ENCODE results near the gene MYO3B.
"Not testable (repeated sequence)": the region's sequence is repeated elsewhere in the genome, so short reads cannot be mapped to it uniquely, and the experiment has no call there.

MYO3B gene

DNA sequence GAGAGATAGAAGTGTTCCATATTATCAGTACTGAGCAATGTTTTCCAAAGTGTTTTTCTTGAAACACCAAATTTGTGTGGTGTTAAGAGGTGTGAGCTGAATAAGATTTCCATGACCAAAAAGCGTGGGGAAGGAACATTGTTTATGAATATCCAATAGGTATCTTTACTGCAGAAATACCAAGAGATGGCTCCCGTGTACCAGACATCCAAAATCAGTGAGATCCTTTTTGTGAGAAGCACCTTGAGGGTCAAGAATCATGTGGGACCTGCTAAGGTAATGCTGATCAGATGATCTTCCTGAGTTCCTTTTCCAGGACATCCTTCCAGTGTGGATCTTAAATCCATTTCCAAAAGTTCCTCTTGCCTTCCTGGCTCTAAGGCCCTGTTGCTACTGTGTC is 246.0 kb downstream of the MYO3B start:
- DNase-seq (ENCODE audit: low read depth, low spot score): no peak

DNA sequence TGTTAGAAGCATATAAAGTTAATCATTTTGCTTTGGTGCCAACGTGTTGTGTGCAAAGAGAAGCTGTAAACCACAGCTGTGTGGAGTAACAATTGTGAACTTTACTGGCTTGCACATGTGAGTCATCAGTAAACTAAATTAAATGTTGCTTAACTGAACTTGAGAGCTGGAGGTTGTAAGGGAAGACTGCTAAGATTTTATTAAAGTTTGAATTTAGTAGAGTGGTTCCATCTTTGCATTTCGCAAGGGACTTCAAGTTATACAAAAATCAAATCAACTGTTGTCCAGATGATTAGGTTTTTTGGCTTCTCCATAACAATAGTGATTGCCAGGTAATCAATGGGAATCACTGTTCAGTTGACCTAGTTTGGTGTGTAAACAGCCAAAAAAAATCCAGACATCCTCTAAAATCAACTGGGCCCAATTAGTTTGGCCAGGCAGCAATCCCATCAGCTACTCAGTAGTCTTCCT is 247.4 kb downstream of the MYO3B start:
- no peak overlapping the region for H3K4me3 ChIP-seq (ENCODE audit: low read length)
- DNase-seq (ENCODE audit: low read depth, low spot score): no peak

More for the DNA sequence above, 246.0 kb downstream of the MYO3B start:
- no peak overlapping the region for H3K4me3 ChIP-seq (ENCODE audit: low read length)

DNA sequence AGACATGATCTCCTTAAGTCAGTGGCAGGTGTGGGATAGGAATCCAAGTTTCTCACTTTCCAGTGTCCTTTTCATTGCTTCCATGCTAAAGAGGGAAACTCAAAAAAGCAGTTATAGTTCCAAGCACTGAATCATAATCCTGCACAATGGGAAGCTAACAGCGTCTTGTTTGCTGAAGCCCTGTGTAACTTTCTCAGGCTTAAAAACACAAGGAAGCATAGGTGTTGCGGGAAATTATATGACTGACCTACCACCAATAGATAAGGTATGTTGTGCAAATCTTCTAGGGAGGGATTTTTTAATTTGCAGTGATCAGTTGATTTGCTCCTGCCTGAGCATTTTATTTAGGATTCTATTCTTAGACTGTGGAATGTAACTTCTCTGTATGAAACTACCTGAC is 250.9 kb downstream of the MYO3B start:
- DNase-seq (ENCODE audit: low read depth, low spot score): no peak
- no peak overlapping the region for H3K4me3 ChIP-seq (ENCODE audit: low read length)

DNA sequence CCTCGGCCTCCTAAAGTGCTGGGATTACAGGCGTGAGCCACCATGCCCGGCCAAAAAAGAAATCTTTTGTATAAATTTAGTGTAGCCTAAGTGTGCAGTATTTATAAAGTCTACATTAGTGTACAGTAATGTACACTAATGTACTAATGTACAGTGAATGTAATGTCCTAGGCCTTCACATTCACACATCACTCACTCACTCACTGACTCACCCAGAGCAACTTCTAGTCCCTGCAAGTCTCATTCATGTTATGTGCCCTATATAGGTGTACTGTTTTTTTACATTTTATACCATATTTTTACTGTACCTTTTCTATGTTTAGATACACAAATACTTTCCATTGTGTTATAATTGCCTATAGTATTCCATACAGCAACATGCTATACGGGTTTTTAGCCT is 254.9 kb downstream of the MYO3B start:
- no peak overlapping the region for H3K4me3 ChIP-seq (ENCODE audit: low read length)
- no peak for DNase-seq (ENCODE audit: low read depth, low spot score)

DNA sequence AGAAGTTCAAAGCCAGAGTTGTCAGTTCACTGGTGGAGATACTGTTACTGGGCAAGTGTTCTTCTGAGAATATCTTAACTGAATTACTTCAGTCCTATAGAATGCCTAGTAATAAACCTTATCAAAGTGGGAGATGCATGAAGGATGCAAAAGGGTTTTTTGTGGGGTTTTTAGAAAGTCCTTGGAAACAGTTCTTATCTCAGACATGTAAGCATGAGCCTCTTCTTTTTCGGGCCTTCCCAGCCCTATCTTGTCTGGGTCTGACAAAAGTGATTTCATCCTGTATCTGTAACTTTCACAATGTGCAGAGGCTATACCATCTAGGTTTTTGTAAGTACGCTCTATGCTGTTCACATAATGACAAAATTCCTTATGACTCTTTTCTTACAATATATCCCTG is 255.5 kb downstream of the MYO3B start:
- no peak for DNase-seq (ENCODE audit: low read depth, low spot score)
- no peak overlapping the region for H3K4me3 ChIP-seq (ENCODE audit: low read length)

DNA sequence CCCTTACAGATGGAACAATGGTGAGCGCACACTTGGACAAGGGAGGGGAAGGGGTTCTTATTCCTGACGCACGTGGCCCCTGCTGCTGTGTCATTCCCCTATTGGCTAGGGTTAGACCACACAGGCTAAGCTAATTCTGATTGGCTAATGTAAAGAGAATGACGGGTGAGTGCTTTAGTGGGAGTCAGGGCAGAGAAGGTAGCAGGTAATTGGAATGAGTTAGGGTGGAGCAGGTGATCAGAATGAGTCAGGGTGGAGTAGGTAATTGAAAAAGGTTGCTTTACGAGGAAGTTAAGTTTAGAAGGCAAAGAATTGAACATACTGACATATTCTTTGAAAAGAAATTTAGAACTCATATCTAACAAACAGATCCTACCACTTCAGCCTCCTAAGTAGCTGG is 256.4 kb downstream of the MYO3B start:
- not testable (repeated sequence) for H3K4me3 ChIP-seq (ENCODE audit: low read length); DNase-seq (ENCODE audit: low read depth, low spot score)

DNA sequence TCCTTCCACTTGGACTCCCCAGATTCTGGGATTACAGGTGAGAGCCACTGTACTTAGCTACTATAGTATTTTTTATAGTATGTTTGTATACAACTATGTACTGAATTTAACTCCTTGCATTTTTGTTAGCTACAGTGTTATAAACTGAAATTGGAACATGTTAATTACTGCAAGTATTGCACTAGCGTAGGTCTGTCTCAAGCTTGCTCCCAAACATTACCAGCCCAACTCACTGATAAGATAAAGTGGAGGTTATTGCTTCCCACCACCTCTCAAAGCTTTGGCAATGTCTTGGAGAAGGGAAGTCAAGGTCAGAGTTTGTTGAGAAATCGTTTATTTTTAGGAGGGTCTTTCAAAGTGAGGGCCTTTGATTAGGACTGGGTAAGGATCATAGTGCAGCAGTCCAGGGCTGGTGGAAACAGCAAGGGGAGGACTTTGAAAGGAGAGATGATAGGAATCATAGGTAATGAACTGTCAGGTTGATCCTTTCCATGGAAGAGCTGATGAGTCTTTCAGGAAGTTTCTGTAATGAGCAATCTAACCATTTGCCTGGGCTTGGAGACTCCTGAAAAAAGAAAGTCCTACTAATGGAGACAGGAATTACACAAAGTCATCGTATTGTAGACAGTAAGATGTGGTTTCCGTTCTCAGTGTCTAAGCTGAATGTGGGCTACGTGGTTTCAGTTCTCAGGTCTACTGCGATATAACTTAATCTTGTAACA is 257.1 kb downstream of the MYO3B start:
- DNase-seq (ENCODE audit: low read depth, low spot score): peak; percentile 74
- H3K4me3 ChIP-seq (ENCODE audit: low read length): no peak overlapping the region

DNA sequence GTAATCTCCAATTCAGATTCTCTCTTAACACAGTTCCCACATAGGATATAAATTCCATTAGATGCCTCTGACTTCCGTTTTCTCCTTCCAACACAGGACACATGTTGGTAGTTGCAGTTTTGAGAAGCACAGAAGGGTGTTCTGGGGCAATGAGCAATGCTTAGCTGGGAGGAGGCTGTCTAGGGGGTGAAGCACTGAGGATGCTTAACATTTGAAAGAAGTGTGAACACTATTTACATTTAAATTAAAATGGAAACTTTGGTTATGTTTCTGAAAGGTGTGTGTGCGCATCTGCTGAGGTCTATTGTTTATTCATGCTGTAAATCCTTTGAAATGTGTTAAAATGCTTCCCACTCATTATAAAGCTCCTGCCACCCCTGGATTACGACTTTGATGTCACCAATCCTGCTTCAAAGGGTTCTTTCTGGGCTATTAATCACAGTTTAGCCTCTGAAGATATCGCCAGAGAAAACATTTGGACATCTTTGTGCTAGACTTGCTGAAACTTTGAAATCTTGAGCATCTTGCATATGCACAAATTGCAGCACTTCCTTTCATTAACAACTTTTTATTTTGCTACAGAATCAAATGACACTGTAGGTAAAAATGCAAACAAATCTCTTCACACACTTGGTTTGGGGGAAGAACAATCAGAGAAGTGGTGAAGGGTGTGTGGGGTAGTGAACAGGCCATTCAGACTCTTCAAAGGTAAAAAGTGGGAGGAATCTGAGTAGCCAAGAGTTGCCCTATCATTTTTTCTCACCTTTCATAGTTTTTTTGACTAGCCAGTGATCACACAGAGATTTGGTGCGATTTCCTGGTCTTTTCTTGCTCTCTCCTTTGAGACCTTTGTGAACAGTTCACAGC is 258.4 kb downstream of the MYO3B start:
- no peak overlapping the region for H3K4me3 ChIP-seq (ENCODE audit: low read length)
- no peak for DNase-seq (ENCODE audit: low read depth, low spot score)

DNA sequence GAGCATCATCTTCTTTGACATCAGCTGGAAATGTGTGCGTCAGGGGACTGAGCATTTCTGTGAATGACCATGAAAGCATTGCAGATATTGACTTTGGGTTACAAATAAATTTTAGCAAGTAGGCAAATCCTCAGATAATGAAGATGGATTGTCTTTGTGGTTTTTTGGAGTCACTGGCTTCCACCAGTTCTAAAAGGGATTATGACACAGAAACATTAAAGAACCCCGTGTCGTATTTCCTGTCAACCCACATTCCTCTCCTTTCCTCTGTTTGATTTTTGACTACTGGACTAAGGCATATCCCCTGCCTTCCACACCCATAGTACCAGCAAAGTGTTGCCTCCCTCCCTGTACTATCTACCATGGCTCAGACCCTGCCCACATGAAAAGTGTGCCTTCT is 268.1 kb downstream of the MYO3B start:
- no peak overlapping the region for H3K4me3 ChIP-seq (ENCODE audit: low read length)
- DNase-seq (ENCODE audit: low read depth, low spot score): no peak

DNA sequence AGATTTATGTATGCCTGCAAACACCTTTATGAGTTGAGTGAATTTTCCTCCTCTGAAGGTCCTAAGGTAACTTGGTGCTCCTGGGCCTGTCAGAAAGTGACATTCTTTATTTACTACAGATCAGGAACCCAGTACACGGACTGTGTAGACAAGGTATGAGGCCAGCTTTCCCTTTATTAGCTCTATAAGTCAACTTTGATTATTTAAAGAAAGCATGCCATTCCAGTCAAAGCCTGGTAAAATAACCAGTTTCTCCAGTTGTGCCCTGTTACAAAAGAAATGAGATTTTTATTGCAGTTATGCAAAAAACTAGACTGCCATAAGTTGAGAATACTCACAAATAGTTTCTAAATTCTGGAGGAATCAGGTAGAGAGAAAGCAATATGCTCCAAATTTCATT is 271.1 kb downstream of the MYO3B start:
- no peak for DNase-seq (ENCODE audit: low read depth, low spot score)
- no peak overlapping the region for H3K4me3 ChIP-seq (ENCODE audit: low read length)

DNA sequence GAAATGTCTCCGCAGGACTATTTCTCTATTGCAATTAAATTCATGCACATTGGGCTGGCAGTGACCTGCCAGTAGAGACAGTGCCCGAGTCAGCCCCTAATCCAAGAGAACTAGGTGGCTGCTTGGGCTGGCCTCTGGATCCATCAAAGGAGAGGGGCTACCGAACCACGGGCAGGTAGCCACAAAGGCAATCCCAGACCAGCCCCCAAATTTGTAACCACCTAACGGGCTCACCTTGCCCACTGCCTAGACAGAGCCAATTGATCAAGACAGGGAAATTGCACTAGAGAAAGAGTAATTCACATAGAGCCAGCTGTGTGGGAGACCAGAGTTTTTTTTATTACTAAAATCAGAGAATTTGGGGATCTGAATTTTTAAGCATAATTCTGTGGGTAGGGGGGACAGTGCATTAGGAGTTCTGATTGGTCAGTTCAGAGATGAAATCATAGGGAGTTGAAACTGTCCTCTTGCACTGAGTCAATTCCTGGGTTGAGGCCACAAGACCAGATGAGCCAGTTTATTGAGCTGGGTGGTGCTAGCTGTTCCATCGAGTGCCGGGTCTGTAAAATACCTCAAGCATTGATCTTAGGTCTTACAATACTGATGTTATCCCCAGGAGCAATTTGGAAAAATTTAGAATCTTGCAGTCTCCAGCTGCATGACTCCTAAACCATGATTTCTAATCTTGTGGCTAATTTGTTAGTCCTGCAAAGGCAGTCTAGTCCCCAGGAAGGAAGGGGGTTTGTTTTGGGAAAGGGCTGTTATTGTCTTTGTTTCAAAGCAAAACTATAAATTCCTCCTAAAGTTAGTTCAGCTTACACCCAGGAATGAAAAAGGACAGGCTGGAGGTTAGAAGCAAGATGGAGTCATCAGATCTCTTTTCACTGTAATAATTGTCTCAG is 276.8 kb downstream of the MYO3B start:
- no peak for DNase-seq (ENCODE audit: low read depth, low spot score)

DNA sequence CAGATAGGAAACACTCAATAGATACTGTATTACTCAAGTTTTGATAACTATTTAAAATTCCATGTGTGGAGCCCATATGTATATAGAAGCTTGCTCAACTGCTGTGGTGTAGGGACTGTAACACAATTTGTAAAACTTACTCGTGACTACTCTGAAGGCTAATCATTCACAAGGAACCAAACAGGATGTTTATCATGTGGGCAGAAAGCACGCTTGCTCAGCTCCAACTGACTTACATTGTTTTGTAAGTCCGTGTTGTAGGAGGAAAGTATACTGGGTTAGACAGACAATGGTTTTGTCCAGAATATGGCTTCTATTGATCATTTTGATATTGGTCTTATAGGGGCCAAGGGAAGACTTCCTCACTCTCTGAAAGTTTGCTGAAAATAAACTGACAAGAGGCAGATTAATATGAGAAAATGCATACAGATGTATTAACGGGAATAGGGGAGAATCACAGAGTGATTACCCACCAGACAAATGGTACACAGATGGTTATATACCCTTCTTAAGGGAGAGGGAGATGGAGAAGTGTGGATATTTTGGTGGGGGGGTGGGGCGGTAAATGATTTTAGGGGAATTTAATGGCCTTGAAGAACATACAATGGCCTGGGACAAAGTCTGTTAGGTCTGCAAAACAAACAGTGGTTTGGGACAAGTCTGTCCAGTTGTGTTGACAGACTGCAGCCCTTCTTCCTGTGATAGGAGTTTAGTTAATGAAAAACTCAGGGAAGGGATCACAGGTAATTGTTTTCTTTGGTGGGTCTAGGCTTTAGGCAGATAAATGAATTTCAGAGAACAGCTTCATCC is 277.9 kb downstream of the MYO3B start:
- H3K4me3 ChIP-seq (ENCODE audit: low read length): no peak overlapping the region
- no peak for DNase-seq (ENCODE audit: low read depth, low spot score)

More for the DNA sequence above, 276.8 kb downstream of the MYO3B start:
- H3K4me3 ChIP-seq (ENCODE audit: low read length): no peak overlapping the region

DNA sequence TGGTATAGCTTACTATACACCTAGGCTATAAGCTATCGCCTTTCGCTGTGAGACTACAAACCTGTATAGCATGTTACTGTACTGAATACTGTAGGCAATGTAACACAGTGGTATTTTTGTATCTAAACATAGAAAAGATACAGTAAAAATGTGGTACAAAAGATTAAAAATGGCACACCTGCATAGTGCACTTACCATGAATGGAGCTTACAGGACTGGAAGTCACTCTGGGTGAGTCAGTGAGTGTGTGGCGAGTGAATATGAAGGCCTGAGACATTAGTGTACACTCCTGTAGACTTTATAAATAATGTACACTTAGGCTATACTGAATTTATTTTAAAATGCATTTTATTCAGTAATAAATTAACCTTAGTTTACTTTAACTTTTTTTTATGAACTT is 279.0 kb downstream of the MYO3B start:
- DNase-seq (ENCODE audit: low read depth, low spot score): no peak

DNA sequence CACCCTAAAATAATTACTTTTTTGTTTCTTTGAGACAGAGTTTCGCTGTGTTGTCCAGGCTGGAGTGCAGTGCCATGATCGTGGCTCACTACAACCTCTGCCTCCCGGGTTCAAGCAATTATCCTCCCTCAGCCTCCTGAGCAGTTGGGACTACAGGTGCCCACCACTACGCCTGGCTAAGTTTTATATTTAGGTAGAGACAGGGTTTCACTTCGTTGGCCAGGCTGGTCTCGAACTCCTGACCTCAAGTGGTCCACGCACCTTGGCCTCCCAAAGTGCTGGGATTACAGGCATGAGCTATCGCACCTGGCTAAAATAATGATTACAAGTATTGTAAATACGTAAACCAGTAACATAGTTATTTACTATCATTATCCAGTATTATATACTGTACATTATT is 279.8 kb downstream of the MYO3B start:
- DNase-seq (ENCODE audit: low read depth, low spot score): no peak
- no peak overlapping the region for H3K4me3 ChIP-seq (ENCODE audit: low read length)

More for the DNA sequence above, 279.0 kb downstream of the MYO3B start:
- no peak overlapping the region for H3K4me3 ChIP-seq (ENCODE audit: low read length)

DNA sequence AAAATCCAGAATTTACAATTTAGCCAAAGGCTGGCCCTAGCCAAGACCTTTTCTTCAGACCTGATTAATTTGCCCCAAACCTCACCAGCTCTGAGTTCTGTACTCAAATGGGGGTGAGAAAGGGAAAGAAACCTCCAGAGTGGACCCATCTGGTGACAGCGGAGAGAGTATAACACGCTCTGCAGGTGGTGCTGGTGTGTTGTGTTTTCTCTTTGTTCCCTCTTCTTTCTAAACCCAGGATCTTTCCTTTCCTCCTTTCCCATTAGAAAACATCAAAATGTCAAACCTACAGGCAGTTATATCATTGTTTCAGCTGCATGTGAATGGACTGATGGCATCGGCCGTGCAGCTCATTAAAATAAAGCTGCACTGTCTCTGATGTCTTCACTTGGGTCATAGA is 283.9 kb downstream of the MYO3B start:
- DNase-seq (ENCODE audit: low read depth, low spot score): no peak
- H3K4me3 ChIP-seq (ENCODE audit: low read length): no peak overlapping the region

DNA sequence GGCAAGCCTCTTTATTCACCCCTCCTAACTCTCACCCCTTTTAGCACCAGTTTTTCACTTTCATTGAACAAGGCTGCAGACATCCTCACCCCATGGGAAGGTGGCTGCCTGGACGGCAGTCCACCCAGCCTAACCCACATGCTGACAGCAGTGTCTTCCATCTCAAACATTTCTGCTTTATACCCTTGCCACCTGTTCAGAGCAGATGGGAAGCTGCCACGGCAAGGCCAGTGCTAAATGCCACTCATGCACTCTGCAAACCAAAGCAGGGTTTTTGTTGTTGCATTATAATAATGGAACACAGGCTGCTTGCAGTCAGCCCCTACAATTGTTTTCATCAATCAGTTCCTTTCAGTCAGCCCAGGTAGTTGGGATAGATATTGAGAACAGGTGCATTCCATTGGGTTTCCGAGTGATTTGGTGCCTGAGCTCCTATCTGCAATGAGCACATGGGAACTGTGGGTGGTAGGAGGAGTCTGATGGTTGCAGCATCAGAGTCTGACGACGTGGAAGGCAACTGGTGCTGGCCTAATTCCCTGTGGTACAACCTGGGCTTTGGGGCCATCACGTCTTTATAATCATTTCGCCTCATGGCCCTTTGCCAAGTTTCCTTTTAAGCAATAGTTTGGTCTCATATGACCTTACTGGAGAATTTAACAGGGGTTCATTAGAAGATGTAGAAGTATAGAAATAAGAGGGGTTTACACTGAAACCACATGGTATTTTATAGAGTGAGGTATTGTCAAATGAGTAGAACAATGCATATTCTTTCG is 284.7 kb downstream of the MYO3B start:
- no peak overlapping the region for H3K4me3 ChIP-seq (ENCODE audit: low read length)
- DNase-seq (ENCODE audit: low read depth, low spot score): no peak

DNA sequence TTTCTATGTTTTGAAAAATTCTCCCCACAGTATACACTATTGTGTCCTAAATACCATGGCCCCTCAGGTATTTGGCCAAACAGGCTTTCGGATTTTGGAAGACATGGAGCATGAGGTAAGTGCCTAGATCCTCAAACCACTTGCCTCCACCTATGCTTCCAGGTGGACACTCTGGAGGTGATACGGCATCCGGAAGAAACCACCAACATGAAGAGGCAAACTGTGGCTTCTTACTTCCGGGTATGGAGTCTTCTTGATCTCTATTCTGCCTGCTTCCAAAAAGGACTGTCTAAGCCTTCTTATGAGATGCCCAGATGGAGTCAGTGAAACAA is 285.2 kb downstream of the MYO3B start:
- DNase-seq (ENCODE audit: low read depth, low spot score): no peak
- H3K4me3 ChIP-seq (ENCODE audit: low read length): no peak overlapping the region

DNA sequence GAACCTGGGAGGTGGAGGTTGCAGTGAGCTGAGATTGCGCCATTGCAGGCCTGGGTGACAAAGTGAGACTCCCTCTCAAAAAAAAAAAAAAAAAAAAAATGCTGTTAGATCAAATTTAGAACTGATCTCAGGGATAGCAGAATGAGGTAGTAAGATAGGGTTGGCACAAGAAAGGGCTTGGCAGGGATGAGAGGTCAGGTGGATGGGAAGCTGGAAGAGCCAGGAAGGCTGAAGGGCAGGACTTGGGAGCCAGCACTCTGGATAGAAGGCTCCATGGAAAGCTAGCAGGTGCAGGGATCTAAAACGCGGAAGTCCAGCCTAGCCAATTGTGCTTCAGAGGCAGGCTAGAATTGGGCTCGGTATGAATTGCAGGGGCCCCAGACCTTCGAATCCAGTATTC is 286.3 kb downstream of the MYO3B start:
- H3K4me3 ChIP-seq (ENCODE audit: low read length): no peak overlapping the region
- DNase-seq (ENCODE audit: low read depth, low spot score): no peak
